ES-I3 (cell line): ENCODE data around the gene RNF227.

Experiments
- H3K36me3 ChIP-seq: 2 replicates; pipeline ENCODE4 v1.6.1; 2013; ENCODE audit warnings: mild to moderate bottlenecking, low read length, control low read depth, moderate library complexity; ENCODE audit not compliant: insufficient read depth
- H3K4me1 ChIP-seq: 2 replicates; pipeline ENCODE4 v1.6.1; 2013; ENCODE audit warnings: mild to moderate bottlenecking, control low read depth, low read length; ENCODE audit not compliant: insufficient read depth
- H3K9ac ChIP-seq: 2 replicates; pipeline ENCODE4 v1.6.1; 2013; ENCODE audit warnings: low read depth, mild to moderate bottlenecking, low read length, moderate library complexity
- H3K9me3 ChIP-seq: 2 replicates; pipeline ENCODE4 v1.6.1; 2013; ENCODE audit warnings: mild to moderate bottlenecking, low read length, moderate library complexity; ENCODE audit not compliant: control insufficient read depth, insufficient read depth

RNF227 gene

DNA sequence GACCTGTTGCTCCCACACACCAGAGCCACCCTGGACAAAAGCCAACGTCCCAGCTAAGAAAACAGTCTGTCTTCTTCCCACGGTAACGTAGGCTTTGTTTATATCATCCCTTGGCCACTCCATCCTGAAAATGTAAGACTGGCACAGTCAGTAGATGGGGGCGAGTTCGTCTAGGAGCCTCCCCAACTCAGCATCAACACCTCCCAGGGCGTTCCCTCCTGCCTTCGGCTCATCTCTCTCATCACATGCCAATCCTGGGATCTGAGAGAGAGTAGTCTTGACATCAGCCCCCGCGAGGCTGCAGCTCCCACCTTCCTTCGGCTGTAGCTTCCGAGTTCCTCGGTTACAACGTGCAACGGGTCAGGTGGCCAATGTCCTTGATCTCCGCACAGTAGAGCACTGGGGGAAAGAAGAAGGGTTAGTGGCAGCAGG, 894 bp downstream of the RNF227 start:
- Histone ChIP-seq H3K4me1 (0 out of 2 replicates have a peak, but pooled peaks cover 3% of the 10 kb centered on the region), H3K9ac (peak overlapping the region; percentile 45; the same call in 1 of the 2 replicates), H3K9me3 (no peaks in the 10 kb centered on the region), H3K36me3 (no peaks in the 10 kb centered on the region; the same call in 1 of the 2 replicates)

DNA sequence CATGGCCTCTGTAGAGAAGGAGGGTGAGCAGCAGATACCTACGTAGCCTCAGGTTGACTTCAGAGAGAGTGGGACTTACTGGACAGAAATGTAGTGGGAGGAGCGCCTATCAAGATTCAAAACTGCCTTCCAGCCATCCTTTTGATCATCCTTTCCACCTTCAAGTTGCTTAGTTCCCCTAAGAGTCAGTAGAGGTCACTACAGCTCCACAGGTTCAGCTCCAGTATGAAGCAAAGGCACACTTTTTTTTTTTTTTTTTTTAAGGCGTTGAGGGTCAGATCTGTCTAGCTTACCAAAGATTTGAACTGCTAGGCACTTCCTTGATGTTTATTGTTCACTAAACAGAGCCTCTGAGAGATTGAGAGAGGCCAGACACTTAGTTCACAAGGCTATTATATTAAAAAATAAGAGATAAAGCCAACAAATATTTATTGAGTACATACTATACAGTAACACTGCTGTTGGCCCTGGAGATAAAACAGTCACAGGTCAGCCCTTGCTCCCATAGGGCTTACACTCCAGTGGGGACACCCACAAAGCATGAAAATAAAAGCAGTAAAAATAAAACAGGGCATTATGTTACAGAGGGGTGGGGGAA, 3.1 kb downstream of the RNF227 start:
- Histone ChIP-seq H3K36me3 (no peaks in the 10 kb centered on the region; the same call in 1 of the 2 replicates), H3K9me3 (no peaks in the 10 kb centered on the region), H3K4me1 (0 out of 2 replicates have a peak, but pooled peaks cover 3% of the 10 kb centered on the region), H3K9ac (no peak overlapping the region)

DNA sequence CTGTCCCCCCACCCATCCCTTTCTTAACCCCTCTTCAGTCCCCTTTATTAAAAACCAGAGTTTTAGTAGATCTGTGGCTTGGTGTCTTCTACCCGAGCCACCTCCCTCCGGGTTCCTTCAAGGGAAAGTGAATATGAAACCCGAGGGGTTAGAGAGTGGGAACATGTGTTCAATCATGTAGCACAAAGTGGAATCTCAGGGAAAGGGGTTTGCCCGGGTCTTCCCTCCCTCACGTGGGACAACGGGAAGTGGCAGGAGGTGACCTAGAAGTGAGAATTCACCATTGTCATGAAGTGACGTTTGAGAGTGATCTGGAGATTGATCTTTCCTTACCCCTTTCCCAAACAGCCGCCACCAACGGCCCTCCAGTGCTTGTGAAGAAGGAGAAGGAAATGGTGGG, 5.0 kb downstream of the RNF227 start:
- Histone ChIP-seq H3K36me3 (no peaks in the 10 kb centered on the region; the same call in 1 of the 2 replicates), H3K9ac (no peak overlapping the region), H3K4me1 (0 out of 2 replicates have a peak, but pooled peaks cover 3% of the 10 kb centered on the region), H3K9me3 (no peaks in the 10 kb centered on the region)

DNA sequence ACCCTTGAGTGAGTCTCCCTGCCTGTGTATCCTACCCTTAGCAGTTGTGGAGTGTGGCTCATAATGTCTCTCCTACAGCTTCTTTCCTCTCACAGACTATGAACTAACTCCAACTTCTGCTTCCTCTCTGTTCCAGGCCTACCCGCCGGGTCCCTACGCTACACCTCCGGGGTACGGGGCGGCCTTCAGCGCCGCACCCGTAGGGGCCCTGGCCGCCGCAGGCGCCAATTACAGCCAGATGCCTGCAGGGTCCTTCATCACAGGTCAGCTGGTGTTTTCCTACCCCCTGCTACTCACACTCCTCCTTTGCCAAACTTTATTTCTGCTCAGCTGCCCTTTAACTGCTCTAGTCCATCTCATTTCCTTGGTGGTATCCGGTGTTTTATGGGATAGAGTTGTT, 5.4 kb downstream of the RNF227 start:
- Histone ChIP-seq H3K9ac (no peak overlapping the region), H3K36me3 (no peaks in the 10 kb centered on the region; the same call in 1 of the 2 replicates), H3K9me3 (no peaks in the 10 kb centered on the region), H3K4me1 (0 out of 2 replicates have a peak, but pooled peaks cover 3% of the 10 kb centered on the region)

DNA sequence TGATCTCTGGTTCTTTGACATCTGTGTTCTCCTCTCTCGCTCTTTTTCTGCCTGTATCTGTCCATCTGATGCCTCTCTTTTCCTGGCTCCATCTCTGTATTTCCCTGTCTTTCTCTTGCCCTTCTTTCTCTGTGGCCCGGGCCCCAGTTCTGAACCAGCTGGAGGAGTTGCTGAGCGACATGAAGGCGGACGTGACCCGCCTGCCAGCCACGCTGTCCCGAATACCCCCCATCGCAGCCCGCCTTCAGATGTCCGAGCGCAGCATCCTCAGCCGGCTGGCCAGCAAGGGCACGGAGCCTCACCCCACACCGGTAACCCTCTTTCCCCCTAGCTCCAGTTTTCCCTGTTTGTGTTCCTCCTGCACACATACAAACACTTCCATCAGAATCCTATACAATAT, 5.8 kb downstream of the RNF227 start:
- Histone ChIP-seq H3K9me3 (no peaks in the 10 kb centered on the region), H3K36me3 (no peaks in the 10 kb centered on the region; the same call in 1 of the 2 replicates), H3K9ac (no peak overlapping the region), H3K4me1 (0 out of 2 replicates have a peak, but pooled peaks cover 3% of the 10 kb centered on the region)

DNA sequence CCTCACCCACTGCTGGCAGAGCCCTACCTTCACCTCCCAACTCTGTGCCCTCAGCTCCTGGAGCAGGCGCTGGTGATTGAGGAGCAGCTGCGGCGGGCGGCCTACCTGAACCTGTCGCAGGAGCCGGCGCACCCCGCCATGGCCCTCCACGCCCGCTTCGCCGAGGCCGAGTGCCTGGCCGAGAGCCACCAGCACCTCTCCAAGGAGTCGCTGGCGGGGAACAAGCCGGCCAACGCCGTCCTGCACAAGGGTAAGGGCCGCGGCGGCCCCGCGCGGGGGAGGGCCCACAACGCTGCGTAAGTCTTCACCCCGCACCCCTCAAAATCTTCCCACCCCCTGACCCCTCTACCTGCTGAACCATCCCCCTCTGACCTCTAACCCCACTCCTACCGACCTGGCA, 7.0 kb downstream of the RNF227 start:
- Histone ChIP-seq H3K9me3 (no peaks in the 10 kb centered on the region), H3K9ac (no peak overlapping the region), H3K4me1 (no peaks in the 10 kb centered on the region), H3K36me3 (no peaks in the 10 kb centered on the region; the same call in 1 of the 2 replicates)

DNA sequence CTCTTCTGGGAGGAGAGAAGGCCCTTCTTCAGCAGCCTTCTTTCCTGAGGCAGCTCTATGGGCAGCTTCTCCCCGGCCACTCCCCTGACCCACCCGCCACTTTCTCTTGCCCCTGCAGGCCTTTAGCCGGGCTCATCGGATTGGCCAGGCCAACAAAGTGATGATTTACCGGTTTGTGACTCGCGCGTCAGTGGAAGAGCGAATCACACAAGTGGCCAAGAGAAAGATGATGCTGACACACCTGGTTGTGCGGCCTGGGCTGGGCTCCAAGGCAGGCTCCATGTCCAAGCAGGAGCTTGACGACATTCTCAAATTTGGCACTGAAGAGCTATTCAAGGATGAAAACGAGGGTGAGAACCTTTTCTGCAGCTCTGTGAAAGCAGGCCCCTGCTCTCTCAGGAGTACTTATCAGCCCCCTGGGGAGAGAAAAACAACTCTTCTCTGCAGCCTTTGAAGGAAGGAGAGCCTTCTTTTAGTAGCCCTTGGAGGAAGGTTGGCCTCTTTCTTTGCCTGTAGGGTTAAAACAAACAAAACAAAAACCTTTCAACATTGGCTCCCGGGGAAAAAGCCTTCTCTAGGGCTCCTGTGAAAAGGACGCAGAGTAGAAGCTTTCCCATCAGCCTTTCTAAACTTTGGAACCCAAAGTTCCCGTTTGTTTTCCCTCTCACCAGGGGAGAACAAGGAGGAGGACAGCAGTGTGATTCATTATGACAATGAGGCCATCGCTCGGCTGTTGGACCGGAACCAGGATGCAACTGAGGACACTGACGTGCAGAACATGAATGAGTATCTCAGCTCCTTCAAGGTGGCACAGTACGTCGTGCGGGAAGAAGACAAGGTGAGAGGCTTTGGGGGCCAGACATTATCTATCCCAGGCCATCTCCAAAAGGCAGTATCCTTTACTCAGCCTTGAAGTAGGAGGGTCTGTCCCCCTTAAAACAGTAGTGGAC, 12.7 kb downstream of the RNF227 start:
- no peaks in the 10 kb centered on the region for H3K4me1 ChIP-seq
- no peak overlapping the region for H3K9ac ChIP-seq
- H3K36me3 ChIP-seq = no peaks in the 10 kb centered on the region
- H3K9me3 ChIP-seq = no peaks in the 10 kb centered on the region

DNA sequence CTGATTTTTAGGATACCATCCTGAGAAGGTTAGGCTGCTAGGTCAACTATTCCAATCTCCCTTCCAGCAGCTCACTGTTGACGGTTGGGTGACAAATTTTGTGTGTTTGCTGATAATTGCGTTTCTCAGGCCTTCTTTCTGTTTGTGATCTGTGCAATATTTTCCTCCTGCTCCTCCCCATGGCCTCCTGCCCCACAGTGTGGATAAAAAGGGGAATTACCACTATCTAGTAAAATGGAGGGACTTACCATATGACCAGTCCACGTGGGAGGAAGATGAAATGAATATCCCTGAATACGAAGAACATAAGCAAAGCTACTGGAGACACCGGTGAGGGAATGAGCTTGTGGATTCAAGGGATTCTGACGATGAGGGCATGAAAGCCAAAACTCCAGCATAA, 18.3 kb downstream of the RNF227 start:
- no peaks in the 10 kb centered on the region; the same call in 1 of the 2 replicates for H3K36me3 ChIP-seq
- no peaks in the 10 kb centered on the region for H3K9me3 ChIP-seq
- H3K9ac ChIP-seq = no peak overlapping the region
- no peaks in the 10 kb centered on the region for H3K4me1 ChIP-seq

DNA sequence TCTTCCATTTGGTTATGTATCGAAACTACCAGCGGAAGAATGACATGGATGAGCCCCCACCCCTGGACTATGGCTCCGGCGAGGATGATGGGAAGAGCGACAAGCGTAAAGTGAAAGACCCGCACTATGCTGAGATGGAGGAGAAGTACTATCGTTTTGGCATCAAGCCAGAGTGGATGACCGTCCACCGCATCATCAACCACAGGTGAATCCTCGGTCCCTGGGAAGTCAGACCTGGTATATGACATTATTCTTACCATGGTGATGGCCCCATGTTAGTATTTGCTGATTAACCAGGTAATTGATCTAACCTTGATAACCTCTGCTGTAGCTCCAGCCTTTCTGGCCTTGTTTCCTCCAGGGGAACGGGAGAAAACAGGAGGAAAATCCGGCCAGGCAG, 19.0 kb downstream of the RNF227 start:
- H3K36me3 ChIP-seq = no peaks in the 10 kb centered on the region; the same call in 1 of the 2 replicates
- no peaks in the 10 kb centered on the region for H3K9me3 ChIP-seq
- H3K9ac ChIP-seq = no peak overlapping the region
- H3K4me1 ChIP-seq = no peaks in the 10 kb centered on the region

DNA sequence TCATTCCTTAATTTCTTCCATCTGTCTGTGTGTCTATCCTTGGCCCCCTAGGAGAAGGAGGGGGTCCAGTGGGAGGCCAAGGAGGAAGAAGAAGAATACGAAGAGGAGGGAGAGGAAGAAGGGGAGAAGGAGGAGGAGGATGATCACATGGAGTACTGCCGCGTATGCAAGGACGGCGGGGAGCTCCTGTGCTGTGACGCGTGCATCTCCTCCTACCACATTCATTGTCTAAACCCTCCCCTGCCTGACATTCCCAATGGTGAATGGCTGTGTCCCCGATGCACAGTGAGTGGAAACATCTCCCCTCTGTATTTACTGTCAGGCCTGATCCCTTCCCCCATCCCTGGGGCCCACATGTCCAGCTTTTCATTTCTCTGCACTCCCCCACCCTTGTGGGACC, 21.2 kb downstream of the RNF227 start:
- Histone ChIP-seq H3K9me3 (no peaks in the 10 kb centered on the region), H3K36me3 (no peaks in the 10 kb centered on the region; the same call in 1 of the 2 replicates), H3K4me1 (no peaks in the 10 kb centered on the region), H3K9ac (no peak overlapping the region)

DNA sequence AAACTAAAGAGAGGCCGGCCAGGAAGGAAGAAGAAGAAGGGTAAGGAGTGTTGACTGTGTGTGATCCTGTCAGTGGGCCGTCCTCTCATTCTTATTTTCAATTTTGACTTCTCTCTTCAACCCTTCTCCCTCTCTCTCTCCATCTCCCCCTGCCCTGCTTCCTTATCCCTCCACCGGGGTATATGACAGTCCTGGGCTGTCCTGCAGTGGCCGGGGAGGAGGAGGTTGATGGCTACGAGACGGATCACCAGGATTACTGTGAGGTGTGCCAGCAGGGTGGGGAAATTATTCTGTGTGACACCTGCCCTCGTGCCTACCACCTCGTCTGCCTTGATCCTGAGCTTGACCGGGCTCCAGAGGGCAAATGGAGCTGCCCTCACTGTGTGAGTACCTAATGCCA, 21.9 kb downstream of the RNF227 start:
- Histone ChIP-seq H3K9ac (no peak overlapping the region), H3K36me3 (no peaks in the 10 kb centered on the region; the same call in 1 of the 2 replicates), H3K9me3 (no peaks in the 10 kb centered on the region), H3K4me1 (peaks cover 3% of the 10 kb centered on the region; the same call in 1 of the 2 replicates)

DNA sequence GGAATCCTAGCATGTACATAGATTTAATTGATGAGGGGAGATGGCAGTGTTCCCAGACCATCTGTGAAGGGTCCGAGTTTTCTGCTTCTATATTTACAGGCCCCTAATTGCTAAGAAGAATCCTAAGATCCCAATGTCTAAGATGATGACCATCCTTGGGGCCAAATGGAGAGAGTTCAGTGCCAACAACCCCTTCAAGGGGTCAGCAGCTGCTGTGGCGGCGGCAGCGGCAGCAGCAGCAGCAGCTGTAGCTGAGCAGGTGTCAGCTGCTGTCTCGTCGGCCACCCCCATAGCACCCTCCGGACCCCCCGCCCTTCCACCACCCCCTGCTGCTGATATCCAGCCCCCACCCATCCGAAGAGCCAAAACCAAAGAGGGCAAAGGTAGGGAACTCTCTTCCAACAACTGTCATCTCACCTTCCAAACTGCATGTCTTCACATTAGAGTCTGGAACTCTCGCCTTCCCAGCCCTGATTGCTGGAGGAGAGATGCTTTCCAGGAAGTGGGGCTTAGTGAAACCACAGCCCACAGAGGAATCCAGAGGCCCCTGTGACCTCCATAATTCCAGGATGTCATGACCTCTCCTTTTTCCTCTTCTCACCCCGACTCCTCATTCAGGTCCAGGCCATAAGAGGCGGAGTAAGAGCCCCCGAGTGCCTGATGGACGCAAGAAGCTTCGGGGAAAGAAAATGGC, 22.8 kb downstream of the RNF227 start:
- peaks cover 12% of the 10 kb centered on the region for H3K4me1 ChIP-seq
- H3K9me3 ChIP-seq = no peaks in the 10 kb centered on the region
- no peaks in the 10 kb centered on the region; the same call in 1 of the 2 replicates for H3K36me3 ChIP-seq
- H3K9ac ChIP-seq = no peak overlapping the region

DNA sequence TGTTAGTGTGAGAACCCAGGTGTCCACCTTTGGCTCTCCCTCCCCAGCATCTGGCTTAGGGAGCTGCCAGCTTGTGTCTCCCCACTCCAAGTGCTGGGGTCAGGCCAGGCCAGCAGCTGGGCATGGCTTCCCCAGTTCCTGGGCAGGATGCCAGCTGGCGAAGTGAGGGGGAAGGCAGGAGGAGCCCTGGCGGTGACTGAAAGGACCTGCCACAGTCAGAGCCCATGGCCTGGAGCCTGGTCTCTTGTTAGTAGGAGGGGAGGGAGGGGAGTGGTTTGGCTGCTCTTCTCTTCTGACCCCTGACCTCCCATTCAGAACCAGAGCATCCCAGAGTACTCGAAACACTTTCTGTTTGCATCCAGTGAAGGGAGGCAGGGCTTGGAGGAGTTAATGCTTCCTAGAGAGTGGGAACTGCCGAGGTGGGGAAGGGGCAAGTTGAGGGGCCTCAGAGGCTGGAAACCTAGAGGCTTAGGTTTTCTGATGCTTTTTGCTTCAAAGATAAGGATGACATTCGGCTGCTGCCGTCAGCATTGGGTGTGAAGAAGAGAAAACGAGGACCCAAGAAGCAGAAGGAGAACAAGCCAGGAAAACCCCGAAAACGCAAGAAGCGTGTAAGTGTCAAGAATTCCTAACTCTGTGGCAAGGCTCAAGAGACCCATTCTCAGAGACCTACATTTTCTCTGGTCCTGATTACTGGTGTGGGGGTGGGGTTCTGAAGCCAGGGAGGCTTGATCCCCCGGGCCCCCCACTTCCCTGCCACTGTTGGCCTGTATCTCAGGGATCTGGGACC, 26.7 kb downstream of the RNF227 start:
- H3K36me3 ChIP-seq = no peaks in the 10 kb centered on the region
- no peaks in the 10 kb centered on the region for H3K9me3 ChIP-seq
- H3K4me1 ChIP-seq = peaks cover 16% of the 10 kb centered on the region
- H3K9ac ChIP-seq = no peak overlapping the region
